Colon (tissue), 2 donors: Measurements from ENCODE around the gene DAZAP1.

ENCODE experiments used
- FAIRE-seq: peaks from 2 replicates; lab custom pipeline; 2012; peaks lifted over from hg19 to GRCh38; lab: Jason Lieb, UNC
- donor health status: control.
- donor health status: control.

Gene DAZAP1

GRCh38 chr19:1394252-1395193 lies 12.9 kb upstream of the DAZAP1 start:
- no peak for FAIRE-seq

DNA sequence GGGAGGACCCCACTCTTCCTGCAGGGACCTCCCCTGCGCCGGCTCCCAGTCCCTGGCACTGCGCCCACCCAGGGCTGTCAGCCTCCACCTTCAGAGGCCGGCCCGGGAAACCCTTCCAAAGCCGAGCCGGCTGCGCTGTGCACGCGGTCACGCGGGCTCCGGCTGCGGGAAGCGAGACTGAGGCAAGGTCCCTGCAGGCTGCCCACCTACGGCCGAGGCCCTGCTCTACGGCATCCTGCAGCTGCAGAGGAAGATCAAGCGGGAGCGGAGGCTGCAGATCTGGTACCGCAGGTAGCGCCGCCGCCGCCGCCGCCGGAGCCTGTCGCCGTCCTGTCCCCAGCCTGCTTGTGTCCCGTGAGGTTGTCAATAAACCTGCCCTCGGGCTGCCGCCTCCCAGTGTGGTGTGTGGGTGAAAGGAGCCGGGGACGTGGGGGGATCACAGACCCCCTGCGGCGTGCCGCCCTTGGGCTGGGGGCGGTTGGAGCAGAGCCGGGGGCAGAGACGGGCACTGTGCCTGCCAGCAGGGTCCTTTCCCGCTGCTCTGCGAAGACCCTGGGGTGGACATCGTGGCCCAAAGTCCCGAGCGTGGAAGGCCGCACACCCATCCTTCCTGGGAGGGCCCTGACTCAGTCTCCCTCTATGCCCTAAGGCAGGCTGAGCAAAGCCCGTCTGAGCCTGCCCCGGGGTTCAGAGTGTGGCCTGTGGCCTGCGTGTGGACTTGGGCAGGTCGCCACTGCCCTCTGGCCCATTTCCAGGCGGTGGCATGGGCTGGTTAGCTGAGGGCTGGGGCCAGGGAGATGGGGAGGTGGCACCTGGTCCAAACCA lies 12.0 kb upstream of the DAZAP1 start:
- no peak for FAIRE-seq

- no peak for FAIRE-seq
Measured at GRCh38 chr19:1396019-1396767, 11.2 kb upstream of the DAZAP1 start.

GRCh38 chr19:1396768-1397679 lies 10.4 kb upstream of the DAZAP1 start:
- no peak for FAIRE-seq

DNA sequence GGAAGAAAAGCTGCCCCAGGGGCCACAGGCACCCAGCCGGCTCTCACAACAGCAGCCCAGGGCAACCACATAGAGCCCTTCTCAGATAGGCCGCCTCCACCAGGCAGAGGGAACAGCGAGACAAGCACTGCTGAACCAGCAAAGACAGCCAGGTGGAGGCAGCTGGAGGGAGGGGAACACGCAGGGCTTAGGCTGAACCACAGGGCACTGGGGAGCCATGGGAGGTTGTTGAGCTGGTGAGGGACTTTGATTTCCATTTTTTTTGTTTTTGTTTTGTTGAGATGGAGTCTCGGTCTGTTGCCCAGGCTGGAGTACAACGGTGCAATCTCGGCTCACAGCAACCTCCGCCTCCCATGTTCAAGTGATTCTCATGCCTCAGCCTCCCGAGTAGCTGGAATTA lies 9.5 kb upstream of the DAZAP1 start:
- FAIRE-seq, result no peak

- FAIRE-seq, result no peak
Measured at GRCh38 chr19:1399079-1399478, 8.3 kb upstream of the DAZAP1 start.

GRCh38 chr19:1399745-1400144 lies 7.6 kb upstream of the DAZAP1 start:
- FAIRE-seq, result no peak

DNA sequence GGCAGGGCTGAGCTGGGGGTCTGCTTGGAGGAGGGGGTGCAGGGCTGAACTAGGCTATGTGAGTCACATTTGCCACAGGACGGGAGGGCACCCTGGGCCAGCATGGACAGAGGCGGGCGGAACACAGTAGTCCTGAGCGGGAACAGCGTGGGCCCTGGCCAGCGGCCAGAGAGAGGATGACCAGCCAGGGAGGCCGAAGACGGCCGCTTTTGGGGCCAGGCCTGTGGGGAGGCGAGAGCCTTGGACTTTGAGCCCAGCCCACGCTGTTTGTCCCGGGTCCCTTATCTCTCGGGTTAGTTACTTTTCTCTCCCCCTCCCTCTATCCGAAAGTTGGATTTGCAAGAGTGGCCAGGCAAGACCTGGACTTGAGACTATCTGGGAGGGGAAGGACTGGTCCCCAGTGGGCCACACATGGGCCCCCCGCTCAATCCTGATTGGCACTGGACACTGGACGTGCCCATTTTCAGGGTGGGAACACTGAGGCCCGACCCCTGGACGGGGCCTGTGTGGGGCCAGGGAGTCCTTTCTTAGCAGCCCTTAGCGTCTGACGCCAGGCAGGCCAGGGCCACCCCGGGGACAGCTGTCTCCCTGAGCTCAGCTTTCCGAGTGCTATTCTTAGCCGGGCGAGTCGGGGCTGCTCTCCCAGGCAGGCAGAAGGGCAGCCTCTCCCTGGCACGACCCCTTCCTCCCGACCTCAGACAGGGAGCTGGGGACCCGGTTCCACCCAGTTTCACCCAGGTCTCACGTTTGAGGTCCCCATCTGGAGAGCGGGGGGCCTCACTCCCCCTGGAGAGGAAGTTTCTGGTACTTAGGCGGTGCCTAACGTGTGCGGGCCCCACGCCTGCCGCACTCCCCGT lies 6.9 kb upstream of the DAZAP1 start:
- FAIRE-seq, result no peak

- FAIRE-seq, result no peak
Measured at GRCh38 chr19:1401138-1401888, 6.1 kb upstream of the DAZAP1 start, which contains the start of gene GAMT. Gene GAMT (minus strand): TSS chr19:1401542. CDS start chr19:1401476, 66 bp downstream.

DNA sequence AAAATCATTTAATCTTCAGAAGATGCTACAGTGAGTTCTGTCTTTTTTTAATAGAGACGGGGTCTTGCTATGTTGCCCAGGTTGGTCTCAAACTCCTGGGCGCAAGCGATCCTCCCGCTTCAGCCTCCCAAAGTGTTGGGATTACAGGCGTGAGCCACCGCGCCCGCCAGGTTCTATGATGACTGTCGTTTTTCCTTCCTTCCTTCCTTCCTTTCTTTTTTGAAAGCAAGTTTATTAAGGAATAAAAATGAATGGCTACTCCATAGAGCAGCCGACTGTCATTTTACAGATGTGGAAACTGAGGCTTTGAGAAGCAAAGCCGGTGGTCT lies 5.5 kb upstream of the DAZAP1 start:
- FAIRE-seq, result no peak

DNA sequence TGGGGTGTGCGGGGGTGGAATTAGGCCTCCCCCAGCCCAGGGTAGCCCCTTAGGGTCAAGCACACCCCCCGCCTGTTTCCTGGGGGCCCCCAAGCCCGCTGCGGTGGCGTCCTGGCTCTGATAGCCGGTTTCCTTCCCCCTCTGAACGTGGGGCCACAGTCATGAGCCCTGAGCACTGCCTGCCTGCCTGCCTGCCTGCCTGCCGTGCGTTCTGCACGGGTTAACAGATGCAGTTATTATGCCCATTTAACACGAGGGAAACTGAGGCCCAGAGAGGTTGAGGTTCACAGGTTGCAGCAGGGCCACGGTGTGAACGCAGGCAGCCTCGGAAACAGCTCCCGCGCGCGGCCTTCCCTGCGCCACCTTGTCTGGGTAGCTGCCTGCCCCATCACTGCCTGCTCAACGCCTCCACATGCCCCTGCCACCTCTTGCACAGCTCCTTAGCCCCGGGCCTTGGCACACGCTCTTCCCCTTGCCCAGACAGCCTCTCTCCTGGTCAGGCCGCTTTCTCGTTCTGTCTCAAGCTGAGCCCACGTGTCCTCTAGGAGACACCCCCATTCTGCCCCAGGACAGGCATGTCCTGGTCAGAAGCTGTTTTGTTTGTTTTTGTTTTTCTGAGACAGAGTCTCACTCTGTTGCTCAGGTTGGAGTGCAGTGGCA lies 4.8 kb upstream of the DAZAP1 start:
- FAIRE-seq, result no peak

DNA sequence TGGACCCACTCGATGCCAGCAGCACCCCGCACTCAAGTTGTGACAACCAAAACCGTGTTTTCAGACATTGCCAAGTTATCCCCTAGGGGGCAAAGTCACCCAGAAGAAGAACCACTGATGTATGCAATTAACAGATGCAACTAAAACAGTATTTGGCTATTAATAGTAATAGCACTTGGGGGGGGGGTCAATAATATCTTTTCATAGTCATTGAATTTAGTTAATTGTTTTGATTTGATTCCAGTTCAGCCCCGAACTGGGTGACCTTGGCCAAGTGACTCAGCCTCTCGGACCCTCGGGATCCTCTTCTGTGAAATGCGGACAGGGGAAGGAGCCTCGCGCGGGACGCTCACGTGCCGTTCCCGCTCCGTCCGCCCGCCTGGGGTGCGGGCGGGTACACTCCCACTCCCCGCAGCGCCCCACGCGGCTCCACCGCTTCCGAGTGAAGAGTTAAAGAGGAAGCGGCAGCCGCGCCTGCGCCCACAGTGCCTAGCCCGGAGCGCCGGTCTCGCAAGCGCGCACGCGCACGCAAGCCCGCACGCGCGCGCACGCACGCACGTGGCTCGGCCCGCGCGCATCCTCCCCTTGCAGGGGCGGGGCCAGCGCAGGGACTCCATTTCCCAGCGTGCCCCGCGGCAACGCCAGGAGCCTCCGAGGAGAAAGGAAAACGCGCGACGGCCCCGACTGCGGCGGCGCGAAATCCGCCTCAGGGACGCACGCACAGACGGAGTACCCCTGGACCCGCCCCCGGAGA lies 435 bp upstream of the DAZAP1 start:
- no peak for FAIRE-seq

DNA sequence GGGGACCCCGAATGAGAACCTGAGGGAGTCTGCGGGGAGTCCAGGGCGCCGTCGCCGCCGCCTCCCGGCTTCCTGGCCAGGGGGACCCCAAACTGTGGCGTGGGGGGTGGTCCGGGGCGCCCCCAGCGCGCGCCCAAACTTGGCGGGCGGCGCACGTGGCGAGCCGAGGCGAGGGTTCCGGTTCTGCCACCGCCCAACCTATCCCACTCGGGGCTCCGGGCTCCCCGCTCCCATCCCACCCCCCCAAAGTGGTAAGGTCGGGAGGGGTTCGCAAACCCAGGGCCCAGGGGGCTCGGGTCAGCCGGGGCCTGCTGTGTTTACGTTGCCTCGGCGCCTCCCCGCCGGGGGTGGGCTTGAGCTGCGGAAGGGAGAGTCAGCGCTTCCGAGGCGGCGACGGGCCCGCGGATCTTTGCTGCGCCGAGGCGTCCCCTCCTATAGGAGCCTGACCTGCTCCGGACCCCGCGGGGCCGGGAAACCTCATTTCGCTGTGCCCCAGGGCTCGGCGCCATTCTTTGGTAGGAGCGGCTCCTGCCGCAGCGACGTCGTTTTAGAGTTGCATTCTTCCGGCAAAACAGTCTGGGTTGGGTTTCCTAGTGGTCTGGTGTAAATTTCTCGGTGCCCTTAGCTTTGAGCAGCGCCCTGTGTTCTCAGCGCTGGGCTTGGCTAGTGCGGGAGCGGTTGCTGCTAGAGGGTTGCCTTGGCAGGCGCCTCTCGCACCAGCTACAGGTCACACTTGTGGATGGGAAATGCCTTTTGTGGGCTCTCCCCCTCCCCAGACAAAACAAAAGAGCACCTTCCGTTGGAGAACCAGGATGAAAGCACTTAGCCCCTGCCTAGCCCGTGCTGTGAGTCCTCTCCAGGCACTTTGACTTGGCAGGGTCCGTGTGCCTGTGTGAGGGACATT lies 1.2 kb downstream of the DAZAP1 start:
- no peak for FAIRE-seq

DNA sequence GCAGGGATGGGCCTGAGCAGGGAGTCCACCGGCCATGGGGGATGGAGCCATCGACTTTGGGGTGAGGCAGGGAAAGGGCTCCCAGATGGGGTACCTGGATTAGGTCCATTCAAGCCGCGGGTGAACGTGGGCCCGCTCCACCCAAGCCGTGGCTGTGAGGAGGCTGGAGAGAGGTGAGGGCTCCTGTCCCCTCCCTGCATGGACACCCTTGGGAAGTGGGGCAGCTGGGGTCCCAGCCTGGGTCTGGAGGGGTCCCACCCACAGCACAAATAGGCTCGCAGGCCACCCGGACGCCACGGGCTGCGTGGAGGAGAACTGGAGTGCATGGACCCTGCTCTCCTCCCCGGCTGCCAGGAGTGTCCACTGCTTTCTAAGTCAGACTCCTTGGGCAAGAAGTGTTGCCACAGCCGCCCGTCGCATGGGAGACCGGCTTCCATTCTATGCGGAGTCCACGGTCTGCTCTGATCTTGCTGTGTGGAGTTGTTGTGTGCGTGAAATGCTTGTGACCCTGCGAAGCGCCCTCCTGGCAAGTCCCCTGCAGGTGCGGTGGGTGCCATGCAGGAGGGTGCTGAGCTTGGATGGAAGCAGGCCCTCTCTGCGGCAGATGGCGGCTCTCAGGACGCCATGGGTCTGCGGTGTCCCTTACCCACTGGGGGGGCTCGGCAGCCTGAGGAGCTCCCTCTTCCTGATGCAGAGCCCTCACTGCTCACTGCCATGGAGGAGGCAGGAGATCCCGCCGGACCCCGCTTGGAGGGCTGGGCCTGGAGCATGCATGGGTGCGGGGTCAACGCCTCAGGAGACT lies 2.0 kb downstream of the DAZAP1 start:
- no peak for FAIRE-seq

GRCh38 chr19:1410136-1410786 lies 2.9 kb downstream of the DAZAP1 start:
- no peak for FAIRE-seq

DNA sequence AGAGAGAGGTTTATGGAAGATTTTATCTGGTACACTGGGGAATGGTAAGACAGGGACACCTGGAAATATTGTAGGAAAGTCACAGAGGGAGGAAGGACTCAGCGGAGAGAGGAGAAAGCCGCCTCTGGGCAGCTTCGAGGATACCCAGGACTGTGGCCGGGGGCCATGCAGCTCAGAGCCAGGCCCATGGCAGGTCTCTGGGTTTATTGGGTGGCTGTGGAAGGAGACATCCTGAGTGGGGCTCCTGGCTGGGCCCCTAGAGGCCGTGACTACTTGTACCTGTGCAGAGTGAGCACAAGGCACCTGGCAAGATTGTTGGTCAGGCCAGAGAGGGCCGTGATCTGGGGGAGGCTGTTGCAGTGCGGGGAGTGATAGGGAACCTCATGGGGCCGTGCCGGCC lies 3.4 kb downstream of the DAZAP1 start:
- no peak for FAIRE-seq
